Measurements from ENCODE around the gene HNRNPAB.
A peak's percentile ranks its signal among the peaks of the same experiment; 100 is the strongest.

The HNRNPAB gene

DNA sequence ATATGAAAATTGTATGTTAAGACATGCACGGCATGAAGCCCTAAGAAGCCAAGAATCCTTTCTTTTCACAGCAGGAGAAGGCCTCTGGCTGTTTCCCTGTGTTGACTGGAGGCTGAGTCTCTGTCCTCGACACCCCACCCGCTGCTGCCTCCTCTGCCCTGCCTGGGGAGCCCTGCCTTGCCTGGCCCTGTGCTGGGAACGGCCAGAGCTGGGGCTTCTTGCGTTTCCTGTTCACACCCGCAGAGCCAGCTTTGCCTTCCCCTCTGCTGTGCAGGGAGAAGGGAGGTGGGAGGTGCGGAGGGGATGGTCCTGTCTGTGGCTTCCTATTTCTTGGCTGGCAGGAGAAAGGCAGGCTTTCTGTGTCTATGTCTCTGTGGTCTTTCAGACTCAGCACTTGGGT, 10.3 kb upstream of the HNRNPAB start:
- TF ChIP-seq BACH2 (CRISPR knock-in tag; IDR thresholded peaks at IDR 0.05; ENCODE audit: borderline replicate concordance) (no peak), TOX (CRISPR knock-in tag; IDR thresholded peaks at IDR 0.05; ENCODE audit: borderline replicate concordance) (no peak), ZFP3 (CRISPR knock-in tag; IDR thresholded peaks at IDR 0.05) (no peak), ZFP30 (CRISPR knock-in tag; IDR thresholded peaks at IDR 0.05) (no peak), ZNF565 (CRISPR knock-in tag; conservative IDR thresholded peaks at IDR 0.05; ENCODE audit: low read depth) (no peak), SNAI2 (CRISPR knock-in tag; IDR thresholded peaks at IDR 0.05) (no peak), PPARA (CRISPR knock-in tag; IDR thresholded peaks at IDR 0.05; ENCODE audit: borderline replicate concordance) (no peak), ARNTL (CRISPR knock-in tag; IDR thresholded peaks at IDR 0.05; ENCODE audit: borderline replicate concordance, low read depth) (no peak), ESRRG (CRISPR knock-in tag; IDR thresholded peaks at IDR 0.05) (no peak), CSDC2 (CRISPR knock-in tag; IDR thresholded peaks at IDR 0.05) (no peak), OSR1 (CRISPR knock-in tag; IDR thresholded peaks at IDR 0.05) (no peak), ZC3H10 (CRISPR knock-in tag; IDR thresholded peaks at IDR 0.05) (no peak), GLIS3 (CRISPR knock-in tag; IDR thresholded peaks at IDR 0.05) (no peak), RARB (CRISPR knock-in tag; IDR thresholded peaks at IDR 0.05) (no peak)
- TF ChIP-seq, protein P1, sequence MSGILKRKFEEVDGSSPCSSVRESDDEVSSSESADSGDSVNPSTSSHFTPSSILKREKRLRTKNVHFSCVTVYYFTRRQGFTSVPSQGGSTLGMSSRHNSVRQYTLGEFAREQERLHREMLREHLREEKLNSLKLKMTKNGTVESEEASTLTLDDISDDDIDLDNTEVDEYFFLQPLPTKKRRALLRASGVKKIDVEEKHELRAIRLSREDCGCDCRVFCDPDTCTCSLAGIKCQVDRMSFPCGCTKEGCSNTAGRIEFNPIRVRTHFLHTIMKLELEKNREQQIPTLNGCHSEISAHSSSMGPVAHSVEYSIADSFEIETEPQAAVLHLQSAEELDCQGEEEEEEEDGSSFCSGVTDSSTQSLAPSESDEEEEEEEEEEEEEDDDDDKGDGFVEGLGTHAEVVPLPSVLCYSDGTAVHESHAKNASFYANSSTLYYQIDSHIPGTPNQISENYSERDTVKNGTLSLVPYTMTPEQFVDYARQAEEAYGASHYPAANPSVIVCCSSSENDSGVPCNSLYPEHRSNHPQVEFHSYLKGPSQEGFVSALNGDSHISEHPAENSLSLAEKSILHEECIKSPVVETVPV (CRISPR knock-in tag; IDR thresholded peaks at IDR 0.05) = no peak
- TF ChIP-seq, protein P2, sequence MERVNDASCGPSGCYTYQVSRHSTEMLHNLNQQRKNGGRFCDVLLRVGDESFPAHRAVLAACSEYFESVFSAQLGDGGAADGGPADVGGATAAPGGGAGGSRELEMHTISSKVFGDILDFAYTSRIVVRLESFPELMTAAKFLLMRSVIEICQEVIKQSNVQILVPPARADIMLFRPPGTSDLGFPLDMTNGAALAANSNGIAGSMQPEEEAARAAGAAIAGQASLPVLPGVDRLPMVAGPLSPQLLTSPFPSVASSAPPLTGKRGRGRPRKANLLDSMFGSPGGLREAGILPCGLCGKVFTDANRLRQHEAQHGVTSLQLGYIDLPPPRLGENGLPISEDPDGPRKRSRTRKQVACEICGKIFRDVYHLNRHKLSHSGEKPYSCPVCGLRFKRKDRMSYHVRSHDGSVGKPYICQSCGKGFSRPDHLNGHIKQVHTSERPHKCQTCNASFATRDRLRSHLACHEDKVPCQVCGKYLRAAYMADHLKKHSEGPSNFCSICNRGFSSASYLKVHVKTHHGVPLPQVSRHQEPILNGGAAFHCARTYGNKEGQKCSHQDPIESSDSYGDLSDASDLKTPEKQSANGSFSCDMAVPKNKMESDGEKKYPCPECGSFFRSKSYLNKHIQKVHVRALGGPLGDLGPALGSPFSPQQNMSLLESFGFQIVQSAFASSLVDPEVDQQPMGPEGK (CRISPR knock-in tag; IDR thresholded peaks at IDR 0.05; ENCODE audit: borderline replicate concordance) = no peak
- TF ChIP-seq, protein P3, sequence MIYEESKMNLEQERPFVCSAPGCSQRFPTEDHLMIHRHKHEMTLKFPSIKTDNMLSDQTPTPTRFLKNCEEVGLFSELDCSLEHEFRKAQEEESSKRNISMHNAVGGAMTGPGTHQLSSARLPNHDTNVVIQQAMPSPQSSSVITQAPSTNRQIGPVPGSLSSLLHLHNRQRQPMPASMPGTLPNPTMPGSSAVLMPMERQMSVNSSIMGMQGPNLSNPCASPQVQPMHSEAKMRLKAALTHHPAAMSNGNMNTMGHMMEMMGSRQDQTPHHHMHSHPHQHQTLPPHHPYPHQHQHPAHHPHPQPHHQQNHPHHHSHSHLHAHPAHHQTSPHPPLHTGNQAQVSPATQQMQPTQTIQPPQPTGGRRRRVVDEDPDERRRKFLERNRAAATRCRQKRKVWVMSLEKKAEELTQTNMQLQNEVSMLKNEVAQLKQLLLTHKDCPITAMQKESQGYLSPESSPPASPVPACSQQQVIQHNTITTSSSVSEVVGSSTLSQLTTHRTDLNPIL (CRISPR knock-in tag; IDR thresholded peaks at IDR 0.05; ENCODE audit: low read depth) = no peak
- no peak for ATAC-seq

DNA sequence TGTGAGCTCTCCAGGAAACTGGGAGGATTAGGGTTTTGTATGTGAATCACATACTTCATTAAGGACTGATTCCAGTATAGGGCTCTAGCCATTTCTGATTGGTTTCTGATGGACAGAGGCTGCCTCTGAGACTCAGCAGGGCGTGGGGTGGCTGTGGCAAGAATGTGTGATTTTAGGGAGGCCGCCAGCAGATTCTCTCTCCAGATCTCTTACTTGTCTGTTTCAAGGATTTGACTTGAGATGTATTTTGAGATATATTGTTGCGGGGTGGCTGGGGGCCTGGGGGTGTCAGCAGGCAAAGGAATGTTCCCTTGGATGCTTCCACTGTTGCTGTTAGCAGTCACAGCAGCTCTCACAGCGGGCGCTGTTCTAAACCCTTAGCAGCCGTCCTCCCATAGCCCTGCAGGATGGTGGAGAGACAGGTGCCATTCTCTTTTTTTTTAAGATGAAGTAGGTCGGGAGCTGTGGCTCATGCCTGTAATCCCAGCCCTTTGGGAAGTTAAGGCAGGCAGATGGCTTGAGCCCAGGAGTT, 8.0 kb upstream of the HNRNPAB start:
- TF ChIP-seq SNAI2 (CRISPR knock-in tag; IDR thresholded peaks at IDR 0.05) (no peak), BACH2 (CRISPR knock-in tag; IDR thresholded peaks at IDR 0.05; ENCODE audit: borderline replicate concordance) (no peak), TCF4 (CRISPR knock-in tag; IDR thresholded peaks at IDR 0.05; ENCODE audit: borderline replicate concordance) (no peak), ZC3H10 (CRISPR knock-in tag; IDR thresholded peaks at IDR 0.05) (no peak)
- ATAC-seq = no peak

DNA sequence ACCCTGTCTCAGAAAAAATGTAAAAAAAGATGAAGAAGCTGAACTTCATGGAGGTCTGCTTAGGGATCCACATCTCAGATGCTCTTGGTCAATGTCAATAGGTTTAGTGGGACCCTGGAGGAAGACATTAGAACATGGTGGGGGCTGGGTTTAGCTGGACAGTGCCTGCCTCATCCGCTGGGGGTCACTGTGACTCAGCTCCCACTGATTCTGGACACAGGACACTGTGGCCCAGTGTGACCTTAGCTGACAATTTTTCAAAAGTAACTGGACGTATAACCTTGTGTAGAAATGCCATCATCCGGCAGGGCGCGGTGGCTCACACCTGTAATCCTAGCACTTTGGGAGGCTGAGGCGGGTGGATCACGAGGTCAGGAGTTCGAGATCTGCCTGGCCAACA, 7.3 kb upstream of the HNRNPAB start:
- ATAC-seq = peak; percentile 64
- TF ChIP-seq ZNF565 (CRISPR knock-in tag; conservative IDR thresholded peaks at IDR 0.05; ENCODE audit: low read depth) = no peak
- TF ChIP-seq, protein P2 (CRISPR knock-in tag; IDR thresholded peaks at IDR 0.05; ENCODE audit: borderline replicate concordance) = no peak
- no peak for TF ChIP-seq TOX (CRISPR knock-in tag; IDR thresholded peaks at IDR 0.05; ENCODE audit: borderline replicate concordance)
- TF ChIP-seq, protein P4, sequence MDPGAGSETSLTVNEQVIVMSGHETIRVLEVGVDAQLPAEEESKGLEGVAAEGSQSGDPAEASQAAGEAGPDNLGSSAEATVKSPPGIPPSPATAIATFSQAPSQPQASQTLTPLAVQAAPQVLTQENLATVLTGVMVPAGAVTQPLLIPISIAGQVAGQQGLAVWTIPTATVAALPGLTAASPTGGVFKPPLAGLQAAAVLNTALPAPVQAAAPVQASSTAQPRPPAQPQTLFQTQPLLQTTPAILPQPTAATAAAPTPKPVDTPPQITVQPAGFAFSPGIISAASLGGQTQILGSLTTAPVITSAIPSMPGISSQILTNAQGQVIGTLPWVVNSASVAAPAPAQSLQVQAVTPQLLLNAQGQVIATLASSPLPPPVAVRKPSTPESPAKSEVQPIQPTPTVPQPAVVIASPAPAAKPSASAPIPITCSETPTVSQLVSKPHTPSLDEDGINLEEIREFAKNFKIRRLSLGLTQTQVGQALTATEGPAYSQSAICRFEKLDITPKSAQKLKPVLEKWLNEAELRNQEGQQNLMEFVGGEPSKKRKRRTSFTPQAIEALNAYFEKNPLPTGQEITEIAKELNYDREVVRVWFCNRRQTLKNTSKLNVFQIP (CRISPR knock-in tag; IDR thresholded peaks at IDR 0.05; ENCODE audit: borderline replicate concordance, low read depth) = no peak
- no peak for TF ChIP-seq ZFP30 (CRISPR knock-in tag; IDR thresholded peaks at IDR 0.05)
- TF ChIP-seq ESRRG (CRISPR knock-in tag; IDR thresholded peaks at IDR 0.05) = no peak
- no peak for TF ChIP-seq RARB (CRISPR knock-in tag; IDR thresholded peaks at IDR 0.05)
- TF ChIP-seq, protein P5, sequence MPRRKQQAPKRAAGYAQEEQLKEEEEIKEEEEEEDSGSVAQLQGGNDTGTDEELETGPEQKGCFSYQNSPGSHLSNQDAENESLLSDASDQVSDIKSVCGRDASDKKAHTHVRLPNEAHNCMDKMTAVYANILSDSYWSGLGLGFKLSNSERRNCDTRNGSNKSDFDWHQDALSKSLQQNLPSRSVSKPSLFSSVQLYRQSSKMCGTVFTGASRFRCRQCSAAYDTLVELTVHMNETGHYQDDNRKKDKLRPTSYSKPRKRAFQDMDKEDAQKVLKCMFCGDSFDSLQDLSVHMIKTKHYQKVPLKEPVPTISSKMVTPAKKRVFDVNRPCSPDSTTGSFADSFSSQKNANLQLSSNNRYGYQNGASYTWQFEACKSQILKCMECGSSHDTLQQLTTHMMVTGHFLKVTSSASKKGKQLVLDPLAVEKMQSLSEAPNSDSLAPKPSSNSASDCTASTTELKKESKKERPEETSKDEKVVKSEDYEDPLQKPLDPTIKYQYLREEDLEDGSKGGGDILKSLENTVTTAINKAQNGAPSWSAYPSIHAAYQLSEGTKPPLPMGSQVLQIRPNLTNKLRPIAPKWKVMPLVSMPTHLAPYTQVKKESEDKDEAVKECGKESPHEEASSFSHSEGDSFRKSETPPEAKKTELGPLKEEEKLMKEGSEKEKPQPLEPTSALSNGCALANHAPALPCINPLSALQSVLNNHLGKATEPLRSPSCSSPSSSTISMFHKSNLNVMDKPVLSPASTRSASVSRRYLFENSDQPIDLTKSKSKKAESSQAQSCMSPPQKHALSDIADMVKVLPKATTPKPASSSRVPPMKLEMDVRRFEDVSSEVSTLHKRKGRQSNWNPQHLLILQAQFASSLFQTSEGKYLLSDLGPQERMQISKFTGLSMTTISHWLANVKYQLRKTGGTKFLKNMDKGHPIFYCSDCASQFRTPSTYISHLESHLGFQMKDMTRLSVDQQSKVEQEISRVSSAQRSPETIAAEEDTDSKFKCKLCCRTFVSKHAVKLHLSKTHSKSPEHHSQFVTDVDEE (CRISPR knock-in tag; IDR thresholded peaks at IDR 0.05) = no peak
- TF ChIP-seq ZC3H10 (CRISPR knock-in tag; IDR thresholded peaks at IDR 0.05) = no peak
- TF ChIP-seq CSDC2 (CRISPR knock-in tag; IDR thresholded peaks at IDR 0.05) = no peak
- no peak for TF ChIP-seq PPARA (CRISPR knock-in tag; IDR thresholded peaks at IDR 0.05; ENCODE audit: borderline replicate concordance)
- no peak for TF ChIP-seq GLIS3 (CRISPR knock-in tag; IDR thresholded peaks at IDR 0.05)
- TF ChIP-seq ZFP3 (CRISPR knock-in tag; IDR thresholded peaks at IDR 0.05) = no peak
- no peak for TF ChIP-seq ZNF8 (CRISPR knock-in tag; IDR thresholded peaks at IDR 0.05)
- no peak for TF ChIP-seq ISL1 (CRISPR knock-in tag; IDR thresholded peaks at IDR 0.05)
- TF ChIP-seq, protein P1 (CRISPR knock-in tag; IDR thresholded peaks at IDR 0.05) = no peak
- no peak for TF ChIP-seq TCF4 (CRISPR knock-in tag; IDR thresholded peaks at IDR 0.05; ENCODE audit: borderline replicate concordance)
- TF ChIP-seq OSR1 (CRISPR knock-in tag; IDR thresholded peaks at IDR 0.05) = no peak
- TF ChIP-seq BACH2 (CRISPR knock-in tag; IDR thresholded peaks at IDR 0.05; ENCODE audit: borderline replicate concordance) = no peak
